ENCODE measurements around the gene ADGRD2. TPM values are rescaled to one million over a fixed set of nuclear protein-coding genes. Genes with fewer than 3 reads are reported as not detected.

The ADGRD2 gene
- total RNA-seq, 1 experiment from 2014 or later = not detected

DNA sequence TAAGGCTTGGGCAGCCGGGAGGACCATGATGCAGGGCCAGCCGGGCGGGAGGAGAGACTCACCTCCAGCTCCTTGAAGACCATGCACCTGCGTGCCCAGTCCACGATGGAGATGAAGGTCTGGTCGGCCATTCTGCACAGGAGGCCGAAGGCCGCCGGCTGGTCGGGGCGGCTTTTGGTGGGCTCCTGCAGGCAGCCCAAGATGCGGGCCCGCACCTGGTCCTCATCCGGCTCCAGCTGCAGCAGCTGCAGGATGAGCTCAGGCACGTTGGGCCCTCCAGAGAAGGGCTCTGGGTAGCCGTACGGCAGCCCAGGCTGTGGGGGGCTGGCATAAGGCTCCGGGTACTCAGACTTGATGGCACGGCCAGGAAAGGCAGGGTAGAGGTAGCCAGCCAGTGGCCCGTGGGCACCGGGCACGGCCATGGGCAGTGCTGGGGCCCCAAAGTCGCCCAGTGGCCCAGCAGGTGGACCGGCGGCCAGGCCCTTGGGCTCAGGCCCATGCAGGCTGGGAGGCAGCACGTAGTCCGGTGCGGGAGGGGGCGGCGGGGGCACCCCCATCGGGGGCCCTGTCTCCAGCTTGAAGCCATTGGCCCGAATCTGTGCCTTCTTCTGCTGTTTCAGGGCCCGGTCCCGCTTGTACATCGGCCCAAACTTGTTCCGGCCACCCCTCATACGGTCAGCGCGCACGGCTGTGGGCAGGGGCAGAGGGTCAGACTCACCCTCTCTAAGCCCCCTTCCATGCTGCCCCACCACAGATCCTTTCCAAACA, 50.0 kb downstream of the ADGRD2 start:
- Histone ChIP-seq H3K9me3 (replicated peaks) (no peaks in the 10 kb centered on the region), H3K4me1 (no peaks in the 10 kb centered on the region), H3K27ac (no peak overlapping the region), H3K27me3 (peaks cover 52% of the 10 kb centered on the region), H3K4me3 (no peak overlapping the region), H3K36me3 (no peaks in the 10 kb centered on the region)
- no peak for DNase-seq

DNA sequence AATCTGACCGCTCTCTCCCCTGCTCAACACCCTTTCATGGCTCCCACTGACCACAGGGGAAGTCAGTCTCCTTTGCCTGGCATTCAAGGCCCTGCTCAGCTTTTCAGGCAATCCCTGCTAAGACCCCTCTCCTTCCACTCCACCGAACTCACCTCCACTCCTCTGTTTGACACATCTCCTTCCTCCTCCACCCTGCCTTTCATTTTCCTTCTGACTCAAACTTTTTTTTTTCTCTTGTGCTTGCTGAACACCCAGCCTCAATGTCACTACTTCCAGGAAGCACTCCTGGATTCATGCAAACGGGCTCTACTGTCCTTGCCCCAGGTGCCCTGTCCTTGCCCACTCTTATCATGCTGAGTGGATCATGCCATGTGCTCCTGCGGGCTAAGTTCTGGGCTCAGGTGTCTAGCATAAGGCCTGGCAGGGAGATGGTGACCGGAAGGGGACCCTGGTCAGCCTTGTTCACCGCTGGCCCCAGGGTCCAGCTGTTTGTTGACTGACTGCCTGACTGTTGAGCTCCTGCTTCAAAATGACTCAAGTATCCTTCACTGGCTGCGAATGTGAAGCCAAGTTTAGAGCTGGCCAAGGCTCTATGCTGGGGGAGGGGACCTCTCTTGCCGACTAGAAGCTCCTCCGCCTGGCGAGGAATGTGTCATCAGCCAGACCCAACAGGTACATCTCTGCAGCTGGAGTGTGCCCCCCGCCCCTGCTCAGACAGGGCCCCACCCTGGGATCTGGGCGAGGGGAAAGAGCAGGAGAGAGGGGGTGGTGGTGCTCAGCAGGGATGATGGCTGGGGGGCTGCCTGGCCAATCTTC, 50.8 kb downstream of the ADGRD2 start:
- Histone ChIP-seq H3K27me3 (peaks cover 44% of the 10 kb centered on the region), H3K9me3 (replicated peaks) (no peaks in the 10 kb centered on the region), H3K36me3 (no peaks in the 10 kb centered on the region)

GRCh38 chr9:124501771-124502320, 51.6 kb downstream of the ADGRD2 start:
- Histone ChIP-seq H3K4me1 (no peaks in the 10 kb centered on the region), H3K27ac (no peak overlapping the region), H3K36me3 (no peaks in the 10 kb centered on the region), H3K4me3 (no peak overlapping the region), H3K27me3 (peaks cover 36% of the 10 kb centered on the region), H3K9me3 (replicated peaks) (no peaks in the 10 kb centered on the region)
- DNase-seq = no peak

More for the DNA sequence above, 50.8 kb downstream of the ADGRD2 start:
- H3K27ac ChIP-seq = no peak overlapping the region
- no peak for DNase-seq
- H3K4me1 ChIP-seq = no peaks in the 10 kb centered on the region
- H3K4me3 ChIP-seq = no peak overlapping the region

DNA sequence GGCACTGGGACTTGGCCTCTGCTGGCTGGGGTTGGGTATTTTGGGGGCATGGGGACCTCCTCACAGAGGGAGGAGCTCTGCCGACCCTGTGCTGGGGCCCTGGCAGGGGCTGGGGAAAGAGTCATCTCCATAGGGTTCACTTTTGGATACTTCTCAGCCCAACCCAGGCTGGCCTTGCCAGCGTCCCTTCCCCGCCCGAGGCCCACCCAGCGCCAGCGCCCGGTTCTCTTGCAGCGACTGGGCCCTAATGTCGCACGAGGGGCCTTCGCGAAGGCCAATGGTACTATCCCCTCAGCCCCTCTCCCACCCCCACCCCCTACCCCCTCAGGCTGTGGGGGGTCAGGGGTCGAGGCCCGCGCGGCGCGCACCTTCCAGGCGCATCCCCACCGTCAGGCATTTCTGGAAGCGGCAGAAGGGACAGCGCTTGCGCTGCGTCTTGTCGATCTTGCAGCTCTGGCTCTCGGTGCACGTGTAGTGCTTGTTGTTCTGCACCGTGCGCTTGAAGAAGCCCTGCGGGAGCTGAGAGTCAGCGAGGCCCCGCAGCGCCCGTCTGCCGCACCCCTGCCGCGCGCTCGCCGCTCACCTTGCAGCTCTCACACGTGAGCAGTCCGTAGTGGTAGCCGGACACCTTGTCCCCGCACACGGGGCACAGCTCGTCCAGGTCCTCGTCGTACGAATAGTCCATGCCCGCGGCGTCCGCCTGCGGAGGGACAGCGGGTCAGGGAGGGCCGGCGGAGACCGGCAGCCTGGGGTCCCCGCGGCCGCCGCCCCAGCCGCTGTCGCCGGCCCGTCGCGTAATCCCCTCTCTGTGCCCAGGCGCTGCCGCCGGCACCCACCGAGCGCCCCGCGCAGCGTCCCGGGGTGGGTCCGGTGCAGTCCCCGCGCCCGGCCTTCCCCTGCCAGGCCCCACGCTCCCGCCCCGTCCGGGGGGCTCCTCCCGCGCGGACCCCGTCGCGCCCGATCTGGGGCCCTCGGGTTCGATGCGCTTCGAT, 52.8 kb downstream of the ADGRD2 start:
- Histone ChIP-seq H3K27ac (no peak overlapping the region), H3K27me3 (peaks cover 24% of the 10 kb centered on the region), H3K9me3 (replicated peaks) (no peaks in the 10 kb centered on the region), H3K36me3 (no peaks in the 10 kb centered on the region), H3K4me3 (no peak overlapping the region), H3K4me1 (no peaks in the 10 kb centered on the region)
- no peak for DNase-seq

DNA sequence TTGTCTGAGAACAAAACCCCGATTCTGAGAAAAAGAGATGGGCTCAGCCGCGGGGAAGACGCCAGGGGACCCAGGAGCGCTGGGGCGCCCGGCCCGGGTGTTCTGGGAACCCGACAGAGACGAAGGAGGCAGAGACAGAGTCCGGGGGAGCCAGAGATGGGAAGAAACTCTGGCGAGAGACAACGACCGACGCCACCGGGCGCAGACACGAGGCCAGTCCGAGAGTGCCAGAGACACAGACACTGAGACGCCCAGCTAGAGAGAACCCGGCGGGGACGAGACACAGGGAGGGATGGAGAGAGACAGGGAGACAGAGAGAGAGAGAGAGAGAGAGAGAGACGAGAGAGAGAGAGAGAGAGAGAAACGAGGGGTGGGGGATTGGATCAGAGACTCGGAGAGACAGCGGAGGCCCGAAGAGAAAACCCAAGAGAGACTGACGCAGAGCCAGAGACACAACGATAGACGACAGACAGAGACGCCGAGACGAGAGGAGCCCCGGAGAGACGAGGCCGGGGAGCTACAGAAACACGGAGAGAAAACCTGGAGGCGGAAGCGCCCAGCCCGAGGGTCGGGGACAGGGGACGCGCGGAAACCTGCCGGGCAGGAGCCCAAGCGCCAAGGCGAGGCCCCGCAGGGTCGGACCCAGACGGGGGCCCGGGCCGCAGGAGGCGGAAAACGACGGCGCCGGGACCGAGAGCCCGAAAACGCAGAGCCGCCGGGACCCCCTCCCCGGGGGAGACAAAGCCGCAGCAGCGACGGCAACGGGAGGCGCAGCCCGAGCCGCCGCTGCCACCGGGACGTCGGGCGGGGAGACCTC, 53.7 kb downstream of the ADGRD2 start:
- Histone ChIP-seq H3K4me1 (no peaks in the 10 kb centered on the region), H3K27ac (no peak overlapping the region), H3K9me3 (replicated peaks) (no peaks in the 10 kb centered on the region), H3K36me3 (no peaks in the 10 kb centered on the region), H3K4me3 (no peak overlapping the region), H3K27me3 (peaks cover 16% of the 10 kb centered on the region)
- DNase-seq = no peak

- no peak for DNase-seq
- H3K4me1 ChIP-seq = no peaks in the 10 kb centered on the region
- H3K27ac ChIP-seq = no peak overlapping the region
- H3K9me3 ChIP-seq (replicated peaks) = no peaks in the 10 kb centered on the region
- peaks cover 11% of the 10 kb centered on the region for H3K27me3 ChIP-seq
- no peaks in the 10 kb centered on the region for H3K36me3 ChIP-seq
- H3K4me3 ChIP-seq = no peak overlapping the region
Observed at GRCh38 chr9:124504530-124505005, 54.3 kb downstream of the ADGRD2 start.

- Histone ChIP-seq H3K36me3 (no peaks in the 10 kb centered on the region), H3K27ac (no peak overlapping the region), H3K4me3 (no peak overlapping the region), H3K27me3 (peaks cover 4% of the 10 kb centered on the region; the same call in 1 of the 2 replicates), H3K4me1 (no peaks in the 10 kb centered on the region), H3K9me3 (replicated peaks) (no peaks in the 10 kb centered on the region)
- DNase-seq = no peak
Observed at GRCh38 chr9:124505006-124505900, 55.0 kb downstream of the ADGRD2 start.

GRCh38 chr9:124505901-124506346, 55.7 kb downstream of the ADGRD2 start:
- DNase-seq = no peak
- H3K36me3 ChIP-seq = no peaks in the 10 kb centered on the region
- no peak overlapping the region for H3K4me3 ChIP-seq
- H3K27me3 ChIP-seq = no peaks in the 10 kb centered on the region
- H3K9me3 ChIP-seq (replicated peaks) = no peaks in the 10 kb centered on the region
- H3K27ac ChIP-seq = no peak overlapping the region
- H3K4me1 ChIP-seq = no peaks in the 10 kb centered on the region

DNA sequence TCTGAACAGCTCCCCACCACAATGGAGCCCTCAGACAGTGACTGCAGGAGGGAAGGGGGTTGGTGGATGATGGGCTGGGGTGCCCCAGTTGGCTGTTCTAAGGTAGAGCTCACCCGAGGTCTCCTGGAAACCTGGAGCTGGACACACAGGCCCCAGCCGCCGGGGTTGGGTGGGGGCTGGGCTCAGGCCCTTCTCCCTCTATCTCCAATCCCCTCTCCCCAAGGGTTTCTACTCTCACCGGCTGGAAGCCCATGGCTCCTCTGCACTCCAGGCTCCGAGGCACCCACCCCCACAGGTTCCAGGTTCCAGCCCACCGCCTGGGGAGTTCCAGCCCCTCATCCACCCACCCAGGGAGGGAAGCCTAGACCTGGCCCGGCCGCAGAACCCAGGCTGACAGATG, 56.2 kb downstream of the ADGRD2 start:
- H3K27me3 ChIP-seq = no peaks in the 10 kb centered on the region

GRCh38 chr9:124506931-124507879, 57.0 kb downstream of the ADGRD2 start, which contains the start of gene NR5A1:
NR5A1 (minus strand) TSS chr9:124507399; CDS start chr9:124503395, 4,004 bp downstream.
- Histone ChIP-seq H3K4me1 (no peaks in the 10 kb centered on the region), H3K4me3 (no peak within 1 kb of the TSS), H3K36me3 (no peaks in the 10 kb centered on the region), H3K9me3 (replicated peaks) (no peaks in the 10 kb centered on the region), H3K27me3 (no peaks in the 10 kb centered on the region), H3K27ac (no peak within 1 kb of the TSS)
- DNase-seq = no peak

More for the DNA sequence above, 56.2 kb downstream of the ADGRD2 start:
- H3K27ac ChIP-seq = no peak overlapping the region
- no peak for DNase-seq
- H3K4me3 ChIP-seq = no peak overlapping the region
- H3K36me3 ChIP-seq = no peaks in the 10 kb centered on the region
- no peaks in the 10 kb centered on the region for H3K4me1 ChIP-seq
- no peaks in the 10 kb centered on the region for H3K9me3 ChIP-seq (replicated peaks)

DNA sequence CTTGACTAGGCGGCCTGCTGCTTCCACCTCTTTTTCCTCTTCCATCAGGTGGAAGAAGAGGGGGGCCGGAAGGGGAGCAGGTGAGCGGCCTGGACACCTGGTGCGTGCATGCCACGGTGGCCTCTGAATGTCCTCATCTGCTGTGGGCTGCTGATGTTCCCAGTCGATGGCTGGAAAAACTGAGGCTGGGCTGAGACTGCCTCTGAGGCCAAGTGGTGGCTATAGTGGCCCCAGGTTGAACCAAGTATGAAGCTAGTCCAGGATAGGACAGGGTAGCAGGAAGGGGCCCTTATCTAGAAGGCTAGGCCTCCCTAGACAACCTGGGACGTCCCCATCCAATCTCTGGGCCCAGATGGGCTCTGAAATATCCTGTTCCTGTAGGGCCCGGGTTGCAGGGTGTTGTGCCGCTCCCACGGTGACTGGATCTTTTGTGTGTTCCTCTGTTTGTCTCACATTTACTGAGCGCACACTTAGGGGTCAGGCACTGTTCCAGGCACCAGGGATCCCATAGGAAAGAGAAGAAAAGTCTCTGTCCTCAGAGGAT, 57.7 kb downstream of the ADGRD2 start:
- H3K27me3 ChIP-seq = no peaks in the 10 kb centered on the region

More for the DNA sequence above, 57.7 kb downstream of the ADGRD2 start:
- no peak for DNase-seq
- Histone ChIP-seq H3K9me3 (replicated peaks) (no peaks in the 10 kb centered on the region), H3K4me1 (no peaks in the 10 kb centered on the region), H3K36me3 (no peaks in the 10 kb centered on the region), H3K4me3 (no peak overlapping the region), H3K27ac (no peak overlapping the region)
